SK-N-SH treated with all-trans-retinoic acid at 6 μM for 48 hours (cell line): ENCODE measurements around the gene MCHR1.

Source experiments
- ATAC-seq: fragments of 200-7000 bp; cut with Tn5 transposase; 3 replicates; pipeline ENCODE4 v1.9.1; 2020; ENCODE audit warnings: mild to moderate bottlenecking, moderate library complexity
- ARNTL ChIP-seq: fragments of 450-650 bp; formaldehyde crosslinking; IDR thresholded peaks from 2 replicates; pipeline ENCODE4 v1.5.0; 2020; ENCODE audit warnings: low read depth, mild to moderate bottlenecking, moderate library complexity, borderline replicate concordance
- BACH2 ChIP-seq: fragments of 250-450 bp; sonication (Bioruptor Pico); IDR thresholded peaks from 2 replicates; pipeline ENCODE4 v1.9.0; 2021; ENCODE audit warnings: mild to moderate bottlenecking, borderline replicate concordance
- CREB5 ChIP-seq: fragments of 250-450 bp; sonication (Bioruptor Pico); IDR thresholded peaks from 2 replicates; pipeline ENCODE4 v1.5.1; 2020; ENCODE audit warnings: low read depth, mild to moderate bottlenecking, moderate library complexity
- CSDC2 ChIP-seq: fragments of 250-450 bp; sonication (Bioruptor Pico); IDR thresholded peaks from 2 replicates; pipeline ENCODE4 v1.5.0; 2020; ENCODE audit warnings: mild to moderate bottlenecking, moderate library complexity
- CSRNP3 ChIP-seq: fragments of 250-450 bp; sonication (Bioruptor Pico); IDR thresholded peaks from 2 replicates; pipeline ENCODE4 v1.5.1; 2021; ENCODE audit warnings: mild to moderate bottlenecking, moderate library complexity
- ESRRG ChIP-seq: fragments of 250-450 bp; sonication (Bioruptor Pico); IDR thresholded peaks from 2 replicates; pipeline ENCODE4 v1.6.1; 2021; ENCODE audit warnings: mild to moderate bottlenecking
- GLIS3 ChIP-seq: fragments of 250-450 bp; sonication (Bioruptor Pico); IDR thresholded peaks from 2 replicates; pipeline ENCODE4 v1.5.0; 2020; ENCODE audit warnings: mild to moderate bottlenecking, moderate library complexity
- PATZ1 ChIP-seq: fragments of 250-450 bp; sonication (Bioruptor Pico); IDR thresholded peaks from 2 replicates; pipeline ENCODE4 v1.8.0; 2020; ENCODE audit warnings: mild to moderate bottlenecking, moderate library complexity, borderline replicate concordance
- POU6F1 ChIP-seq: fragments of 250-450 bp; sonication (Bioruptor Pico); IDR thresholded peaks from 2 replicates; pipeline ENCODE4 v1.8.0; 2021; ENCODE audit warnings: low read depth, mild to moderate bottlenecking, moderate library complexity, borderline replicate concordance
- PPARA ChIP-seq: fragments of 250-450 bp; sonication (Bioruptor Pico); IDR thresholded peaks from 2 replicates; pipeline ENCODE4 v1.5.0; 2020; ENCODE audit warnings: mild to moderate bottlenecking, borderline replicate concordance
- RARB ChIP-seq: fragments of 250-450 bp; sonication (Bioruptor Pico); IDR thresholded peaks from 2 replicates; pipeline ENCODE4 v1.8.0; 2021; ENCODE audit warnings: mild to moderate bottlenecking, moderate library complexity
- SNAI2 ChIP-seq: fragments of 250-450 bp; sonication (Bioruptor Pico); IDR thresholded peaks from 2 replicates; pipeline ENCODE4 v1.5.0; 2020; ENCODE audit warnings: mild to moderate bottlenecking, moderate library complexity
- TCF4 ChIP-seq: fragments of 250-450 bp; sonication (Bioruptor Pico); IDR thresholded peaks from 2 replicates; pipeline ENCODE4 v1.8.0; 2021; ENCODE audit warnings: mild to moderate bottlenecking, moderate library complexity, borderline replicate concordance
- TOX ChIP-seq: fragments of 250-450 bp; sonication (Bioruptor Pico); IDR thresholded peaks from 2 replicates; pipeline ENCODE4 v1.8.0; 2021; ENCODE audit warnings: mild to moderate bottlenecking, moderate library complexity, borderline replicate concordance
- ZC3H10 ChIP-seq: fragments of 250-450 bp; sonication (Bioruptor Pico); IDR thresholded peaks from 2 replicates; pipeline ENCODE4 v1.5.1; 2021; ENCODE audit warnings: mild to moderate bottlenecking, moderate library complexity
- ZFP3 ChIP-seq: fragments of 250-450 bp; sonication (Bioruptor Pico); IDR thresholded peaks from 2 replicates; pipeline ENCODE4 v1.5.0; 2020; ENCODE audit warnings: mild to moderate bottlenecking, moderate library complexity
- ZFP30 ChIP-seq: fragments of 450-650 bp; formaldehyde crosslinking; IDR thresholded peaks from 2 replicates; pipeline ENCODE4 v1.5.0; 2022; ENCODE audit warnings: mild to moderate bottlenecking, moderate library complexity
- ZNF565 ChIP-seq: fragments of 450-650 bp; formaldehyde crosslinking; conservative IDR thresholded peaks from 2 replicates; pipeline ENCODE4 v1.5.0; 2020; ENCODE audit warnings: low read depth, mild to moderate bottlenecking, moderate library complexity
- ZNF8 ChIP-seq: fragments of 450-650 bp; formaldehyde crosslinking; IDR thresholded peaks from 2 replicates; pipeline ENCODE4 v1.5.0; 2020; ENCODE audit warnings: mild to moderate bottlenecking, moderate library complexity

Gene MCHR1

GRCh38 chr22:40685406-40685805 lies 6.1 kb downstream of the MCHR1 start:
- TF ChIP-seq ZFP30 (CRISPR knock-in tag) (no peak), BACH2 (CRISPR knock-in tag) (no peak), TCF4 (CRISPR knock-in tag) (no peak), ZNF8 (CRISPR knock-in tag) (no peak), PATZ1 (CRISPR knock-in tag) (no peak), ARNTL (CRISPR knock-in tag) (no peak), ZC3H10 (no peak)
- no peak for ATAC-seq

GRCh38 chr22:40687706-40688105 lies 8.4 kb downstream of the MCHR1 start:
- TF ChIP-seq TOX (CRISPR knock-in tag) = no peak
- no peak for TF ChIP-seq CREB5 (CRISPR knock-in tag)
- TF ChIP-seq ESRRG (CRISPR knock-in tag) = no peak
- no peak for TF ChIP-seq BACH2 (CRISPR knock-in tag)
- TF ChIP-seq POU6F1 (CRISPR knock-in tag) = no peak
- no peak for TF ChIP-seq TCF4 (CRISPR knock-in tag)
- TF ChIP-seq ZC3H10 = no peak
- no peak for TF ChIP-seq ZFP3 (CRISPR knock-in tag)
- TF ChIP-seq ZNF565 (CRISPR knock-in tag) = no peak
- TF ChIP-seq CSRNP3 = no peak
- TF ChIP-seq GLIS3 = no peak
- ATAC-seq = no peak

GRCh38 chr22:40690370-40690769 lies 11.1 kb downstream of the MCHR1 start:
- TF ChIP-seq TCF4 (CRISPR knock-in tag) (no peak), CSDC2 (CRISPR knock-in tag) (no peak), CSRNP3 (no peak), TOX (CRISPR knock-in tag) (no peak), PATZ1 (CRISPR knock-in tag) (no peak), POU6F1 (CRISPR knock-in tag) (no peak), PPARA (CRISPR knock-in tag) (no peak), SNAI2 (CRISPR knock-in tag) (no peak), CREB5 (CRISPR knock-in tag) (no peak), RARB (CRISPR knock-in tag) (no peak), ZFP3 (CRISPR knock-in tag) (no peak), ZFP30 (CRISPR knock-in tag) (no peak), ARNTL (CRISPR knock-in tag) (no peak), ZC3H10 (no peak), ZNF8 (CRISPR knock-in tag) (no peak), ESRRG (CRISPR knock-in tag) (no peak)
- no peak for ATAC-seq
